ENCODE results near the gene JPT2. TPM values are rescaled to one million over a fixed set of nuclear protein-coding genes. Genes with fewer than 3 reads are reported as not detected.

The JPT2 gene
- total RNA-seq, 4 donors from 2014 or later = 12.0 to 31.5 (median 25.1) TPM

GRCh38 chr16:1741553-1742165 is 63.6 kb downstream of the JPT2 start:
- intact Hi-C loops (cut with DNase I; ENCODE audit: low total_unique reads) = no loop called here
- TF ChIP-seq EP300 (IDR thresholded peaks at IDR 0.05; ENCODE audit: low read depth) = no peak
- TF ChIP-seq POLR2AphosphoS5 (IDR thresholded peaks at IDR 0.05) = no peak
- no peak for TF ChIP-seq POLR2A (IDR thresholded peaks at IDR 0.05)
- no peak for TF ChIP-seq CTCF (IDR thresholded peaks at IDR 0.05)
- H3K36me3 ChIP-seq = peaks cover 0 to 9% (median 2%) of the 10 kb centered on the region in 4 donors
- WGBS, 2 donors (ENCODE audit: low coverage in 1 of 2) = 95 to 100% methylated on average over 1 to 15 of the region's 19 CpGs
- in situ Hi-C loops (cut with MboI; ENCODE audit: low pct_ligation_motif_present in 1 of 4, low pct_unique_long_range_greater_than_20kb in 1 of 4, low sequenced_read_pairs in 3 of 4) = no loop called here
- no peak overlapping the region for H3K27ac ChIP-seq
- H3K9me3 ChIP-seq = no peaks in the 10 kb centered on the region
- DNase-seq = no peak
- H3K4me1 ChIP-seq = no peaks in the 10 kb centered on the region
- H3K4me3 ChIP-seq = no peak overlapping the region
- H3K27me3 ChIP-seq = no peaks in the 10 kb centered on the region

- H3K36me3 ChIP-seq = peaks cover 0 to 16% (median 4%) of the 10 kb centered on the region in 4 donors
- no peaks in the 10 kb centered on the region for H3K9me3 ChIP-seq
- H3K27ac ChIP-seq = no peak overlapping the region
- TF ChIP-seq POLR2A (IDR thresholded peaks at IDR 0.05) (no peak), EP300 (IDR thresholded peaks at IDR 0.05; ENCODE audit: low read depth) (no peak), POLR2AphosphoS5 (IDR thresholded peaks at IDR 0.05) (no peak), CTCF (IDR thresholded peaks at IDR 0.05) (no peak)
- no peaks in the 10 kb centered on the region for H3K27me3 ChIP-seq
- 91% methylated on average over 32 of the region's 32 CpGs; no CpG with 5 or more reads in 1 of the 2 donors for WGBS, 2 donors (ENCODE audit: low coverage in 1 of 2)
- intact Hi-C loops (cut with DNase I; ENCODE audit: low total_unique reads) (no loop called here), in situ Hi-C loops (cut with MboI; ENCODE audit: low pct_ligation_motif_present in 1 of 4, low pct_unique_long_range_greater_than_20kb in 1 of 4, low sequenced_read_pairs in 3 of 4) (no loop called here)
- H3K4me1 ChIP-seq = no peaks in the 10 kb centered on the region
- no peak overlapping the region for H3K4me3 ChIP-seq
- DNase-seq = no peak
Observed at GRCh38 chr16:1743376-1744337, 65.6 kb downstream of the JPT2 start.

- Histone ChIP-seq H3K27ac (no peak overlapping the region), H3K4me1 (no peaks in the 10 kb centered on the region), H3K9me3 (no peaks in the 10 kb centered on the region), H3K27me3 (no peaks in the 10 kb centered on the region), H3K4me3 (no peak overlapping the region), H3K36me3 (peaks cover 0 to 17% (median 4%) of the 10 kb centered on the region in 4 donors)
- TF ChIP-seq POLR2A (IDR thresholded peaks at IDR 0.05) = no peak
- no peak for TF ChIP-seq EP300 (IDR thresholded peaks at IDR 0.05; ENCODE audit: low read depth)
- TF ChIP-seq POLR2AphosphoS5 (IDR thresholded peaks at IDR 0.05) = no peak
- TF ChIP-seq CTCF (IDR thresholded peaks at IDR 0.05) = no peak
- intact Hi-C loops (cut with DNase I; ENCODE audit: low total_unique reads) (no loop called here), in situ Hi-C loops (cut with MboI; ENCODE audit: low pct_ligation_motif_present in 1 of 4, low pct_unique_long_range_greater_than_20kb in 1 of 4, low sequenced_read_pairs in 3 of 4) (no loop called here)
- 91 to 95% methylated on average over 9 to 24 of the region's 24 CpGs for whole genome bisulfite sequencing, 2 donors (ENCODE audit: low coverage in 1 of 2)
- no peak for DNase-seq
Observed at GRCh38 chr16:1744338-1744840, 66.3 kb downstream of the JPT2 start.
